GM20431 (cell line): ENCODE data around the gene KCNIP1.

Experiments used
- in situ Hi-C: fragments of 300-500 bp; cut with MseI, MboI; formaldehyde crosslinking; loops from one replicate; pipeline ENCODE4 v1.15.0; 2020; ENCODE audit warnings: low sequenced_read_pairs; ENCODE audit not compliant: unreplicated experiment

KCNIP1 gene

GRCh38 chr5:170662966-170663365 lies 159.1 kb downstream of the KCNIP1 start:
- in situ Hi-C loops: no loop called here

DNA sequence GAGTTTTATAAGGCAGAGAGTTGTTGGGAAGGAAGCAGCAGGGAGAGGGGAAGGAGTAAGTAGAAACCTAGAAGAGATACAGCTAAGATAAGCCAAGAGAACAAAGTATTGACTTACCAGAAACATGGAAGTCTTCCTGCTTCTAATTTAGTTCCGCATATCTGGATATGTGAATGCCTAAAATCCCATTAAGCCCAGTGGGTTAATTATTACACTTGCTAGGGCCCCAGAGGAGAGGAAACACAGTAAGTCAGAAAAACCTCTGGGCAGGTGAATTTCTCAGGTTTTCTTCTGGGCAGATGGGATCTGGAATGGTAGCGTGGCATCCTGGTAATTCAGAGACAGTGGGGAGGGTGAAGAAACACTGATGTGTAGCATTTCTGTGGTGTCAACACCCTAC lies 175.0 kb downstream of the KCNIP1 start:
- in situ Hi-C loops: no loop called here

DNA sequence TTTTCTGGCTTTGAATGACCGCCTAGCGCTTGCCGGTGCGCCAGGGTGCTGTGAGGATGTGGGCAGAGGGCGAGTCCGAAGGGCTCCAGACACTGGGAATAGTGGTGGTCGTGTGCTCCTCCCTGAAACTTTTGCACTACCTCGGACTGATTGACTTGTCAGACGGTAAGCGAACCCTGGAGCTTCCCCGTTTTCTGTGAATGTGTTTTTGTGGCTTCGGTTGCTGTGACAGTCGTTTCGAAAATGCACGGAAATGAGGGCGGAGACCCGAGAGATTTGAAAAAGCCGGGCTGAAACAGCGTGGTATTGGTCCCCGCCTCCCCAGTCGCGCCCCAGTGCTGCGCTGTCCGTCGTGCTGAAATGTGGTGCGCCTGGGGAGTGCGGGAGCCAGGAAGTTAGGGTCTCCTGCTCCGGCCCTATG lies 177.2 kb downstream of the KCNIP1 start:
- in situ Hi-C loops: no loop called here

DNA sequence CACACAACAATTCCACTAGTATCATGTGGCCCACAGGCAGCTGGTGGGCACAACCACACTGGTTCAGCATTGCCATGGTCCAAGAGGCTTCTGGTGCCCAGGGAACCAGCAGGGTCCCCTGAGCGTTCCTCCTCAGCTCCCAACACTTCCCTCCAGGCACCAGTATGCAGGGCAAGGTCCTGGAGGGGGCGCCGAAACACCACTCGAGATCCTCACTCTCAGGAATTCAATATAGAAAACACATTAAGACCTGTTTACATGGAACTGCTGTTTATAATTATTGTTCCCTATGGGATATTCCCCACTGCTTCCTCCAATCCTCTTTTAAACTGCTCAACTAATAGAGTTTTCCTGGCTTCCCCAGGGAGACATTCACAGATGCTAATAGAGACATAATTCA lies 187.8 kb downstream of the KCNIP1 start:
- in situ Hi-C loops: no loop called here

DNA sequence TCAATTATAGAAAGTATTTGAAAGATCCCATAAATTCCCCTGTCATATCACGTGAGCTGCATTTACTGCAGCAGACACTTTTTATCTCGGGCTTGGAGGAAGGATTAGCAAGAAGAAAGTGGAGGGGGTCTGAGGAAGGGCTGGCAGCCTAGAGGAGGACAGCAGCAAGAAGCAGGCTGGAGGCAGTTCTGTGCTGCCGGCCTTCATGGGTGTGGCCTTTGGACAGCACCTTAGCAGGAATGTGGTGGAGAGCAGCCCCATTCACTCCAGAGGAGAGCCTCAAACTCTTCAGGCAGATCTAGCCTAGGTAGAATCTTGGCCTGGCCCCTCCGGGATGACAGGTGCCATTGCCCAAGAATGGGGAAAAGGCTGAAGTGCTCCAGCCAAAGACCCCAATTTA lies 189.9 kb downstream of the KCNIP1 start:
- in situ Hi-C loops: no loop called here

DNA sequence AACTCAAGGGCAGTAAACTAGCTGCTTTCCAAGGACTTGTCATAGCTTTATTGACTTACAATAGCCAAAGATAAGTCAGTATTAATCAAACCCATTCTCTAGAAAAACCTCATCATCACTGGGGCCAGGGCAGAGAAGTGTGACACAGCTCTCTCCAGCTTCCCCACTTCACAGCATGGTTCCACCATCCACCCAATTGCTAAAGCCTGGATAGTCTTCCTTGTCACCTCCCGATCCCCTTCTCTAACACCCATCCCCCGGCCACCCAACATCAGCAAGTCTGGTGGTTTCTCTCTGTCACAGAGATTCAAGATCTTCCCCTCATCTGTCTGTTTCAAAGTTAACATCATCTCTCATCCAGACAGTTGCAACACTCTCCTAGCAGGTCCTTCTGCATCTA lies 191.1 kb downstream of the KCNIP1 start:
- in situ Hi-C loops: no loop called here

GRCh38 chr5:170697031-170697430 lies 193.2 kb downstream of the KCNIP1 start:
- in situ Hi-C loops: no loop called here

GRCh38 chr5:170700503-170700902 lies 196.7 kb downstream of the KCNIP1 start:
- in situ Hi-C loops: no loop called here

DNA sequence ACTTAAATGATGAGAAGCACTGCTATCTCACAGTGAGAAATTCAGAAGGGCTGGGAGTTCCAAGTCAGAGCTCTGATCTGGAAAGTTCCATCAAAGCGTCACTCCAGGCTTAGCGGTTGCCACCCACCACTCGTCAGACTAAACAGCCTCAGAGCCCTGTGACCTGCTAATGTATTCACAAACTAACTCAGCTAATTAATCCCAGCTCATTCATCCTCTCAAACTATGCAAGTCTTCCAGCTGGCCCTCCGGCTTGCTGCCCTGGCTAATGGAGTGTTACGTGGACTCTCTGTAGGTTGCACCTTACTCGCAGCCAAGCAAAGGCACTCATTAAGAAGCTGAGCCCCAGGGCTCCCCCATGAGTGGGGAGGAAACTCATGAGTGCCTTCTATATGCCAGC lies 197.5 kb downstream of the KCNIP1 start:
- in situ Hi-C loops: no loop called here

DNA sequence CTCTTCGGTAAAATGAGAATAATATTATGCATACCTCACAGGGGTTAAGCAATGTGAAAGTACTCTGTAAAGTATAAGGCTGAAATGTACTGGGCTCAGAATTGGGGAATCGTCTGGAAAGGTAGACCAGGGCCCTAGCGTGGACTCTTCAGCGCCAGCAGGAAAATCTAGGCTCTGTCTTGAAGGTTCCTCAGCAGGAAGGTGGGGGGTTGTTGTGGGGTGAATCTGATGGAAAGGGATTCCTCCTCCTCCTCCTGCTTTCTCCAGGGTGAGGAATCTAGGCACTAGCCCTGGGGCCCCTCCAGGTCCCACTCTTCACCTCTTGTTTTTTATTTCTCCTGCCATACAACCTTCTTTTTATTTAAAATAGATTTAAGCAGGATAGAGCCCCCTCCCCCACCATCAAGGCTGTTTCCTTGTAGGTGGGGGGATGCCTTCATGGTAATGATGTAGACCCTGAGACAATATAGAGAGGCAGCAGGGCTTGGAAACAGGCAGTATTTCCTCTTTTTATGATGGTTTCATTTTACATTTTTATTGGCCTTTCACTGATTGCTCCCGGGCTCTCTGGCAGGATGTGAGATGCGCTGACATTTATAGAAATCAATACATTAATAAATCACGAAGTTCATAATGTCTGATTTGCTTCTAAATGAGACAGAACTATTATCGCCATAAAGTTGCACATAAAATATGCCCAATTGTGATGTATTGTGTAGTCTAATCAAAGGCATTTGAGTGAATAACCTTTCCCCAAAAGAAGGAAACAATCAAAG lies 200.8 kb downstream of the KCNIP1 start:
- in situ Hi-C loops: no loop called here

DNA sequence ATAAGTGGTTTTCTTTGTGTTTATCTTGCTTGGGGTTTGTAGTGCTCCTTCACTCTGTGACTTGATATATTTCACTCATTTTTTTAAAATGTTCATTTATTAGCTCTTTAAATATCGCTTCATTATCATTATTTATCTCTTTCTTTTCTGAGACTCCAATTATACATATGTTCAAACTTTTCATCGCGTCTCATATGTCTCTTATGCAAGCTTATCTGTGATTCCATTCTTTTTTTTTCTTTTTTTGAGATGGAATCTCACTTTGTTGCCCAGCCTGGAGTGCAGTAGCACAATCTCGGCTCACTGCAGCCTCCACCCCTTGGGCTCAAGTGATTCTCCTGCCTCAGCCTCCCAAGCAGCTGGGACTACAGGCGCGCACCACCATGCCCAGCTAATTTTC lies 205.8 kb downstream of the KCNIP1 start:
- in situ Hi-C loops: no loop called here

GRCh38 chr5:170711300-170711699 lies 207.5 kb downstream of the KCNIP1 start:
- in situ Hi-C loops: no loop called here

DNA sequence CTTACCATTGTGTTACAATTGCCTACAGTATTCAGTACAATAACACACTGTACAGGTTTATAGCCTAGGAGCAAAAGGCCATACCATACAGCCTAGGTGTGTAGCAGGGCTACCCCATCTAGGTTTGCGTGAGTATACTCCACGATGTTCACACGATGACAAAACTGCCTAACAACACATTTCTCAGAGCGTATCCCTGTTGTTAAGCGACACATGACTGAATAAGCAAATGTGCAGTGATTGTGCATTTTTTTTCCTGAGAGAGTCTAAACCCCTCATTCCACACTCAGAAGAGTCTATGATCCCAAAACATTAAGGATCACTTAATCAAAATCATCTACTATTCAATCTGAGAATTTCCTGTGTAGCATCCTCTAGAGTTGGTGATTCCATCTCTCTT lies 211.3 kb downstream of the KCNIP1 start:
- in situ Hi-C loops: no loop called here

DNA sequence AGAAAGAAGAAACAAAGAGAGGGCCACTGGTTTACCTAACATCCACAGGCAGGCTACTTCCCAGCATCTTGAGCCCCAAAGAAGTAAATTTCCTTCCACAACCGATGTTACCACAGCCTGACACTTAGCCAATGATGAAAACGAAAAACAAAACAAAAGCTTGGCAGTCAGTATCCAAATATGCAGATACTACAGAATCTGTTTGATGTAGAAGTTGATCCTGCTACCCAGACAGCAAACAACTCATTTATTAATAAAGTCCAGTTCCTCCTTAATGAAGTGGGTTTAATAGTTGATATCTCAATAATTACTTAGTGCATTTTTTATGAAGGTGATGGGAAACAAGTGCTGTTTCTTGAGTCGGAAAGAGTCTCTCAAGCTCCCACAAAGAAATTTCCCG lies 212.6 kb downstream of the KCNIP1 start:
- in situ Hi-C loops: no loop called here

GRCh38 chr5:170719551-170719950 lies 215.7 kb downstream of the KCNIP1 start:
- in situ Hi-C loops: no loop called here

DNA sequence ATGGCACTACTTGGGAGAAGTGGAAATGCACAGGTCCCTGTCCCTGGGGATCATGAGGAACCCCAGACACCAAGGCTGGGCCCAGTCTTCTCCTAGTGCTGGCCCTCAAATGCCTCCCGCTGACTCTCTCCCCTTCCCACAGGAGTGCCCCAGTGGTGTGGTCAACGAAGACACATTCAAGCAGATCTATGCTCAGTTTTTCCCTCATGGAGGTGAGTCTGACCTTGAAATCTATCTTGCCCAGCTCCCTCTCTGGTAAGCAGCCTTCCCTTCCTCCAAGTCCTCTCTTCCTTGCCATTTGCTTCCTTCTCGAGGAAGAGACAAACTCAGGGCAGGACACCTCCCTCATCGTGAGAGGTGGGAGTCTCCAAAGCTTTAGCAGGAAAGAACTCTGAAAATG lies 216.4 kb downstream of the KCNIP1 start:
- in situ Hi-C loops: no loop called here

GRCh38 chr5:170720984-170721383 lies 217.2 kb downstream of the KCNIP1 start:
- in situ Hi-C loops: no loop called here

- in situ Hi-C loops: no loop called here
Observed at GRCh38 chr5:170721681-170722080, 217.9 kb downstream of the KCNIP1 start.

DNA sequence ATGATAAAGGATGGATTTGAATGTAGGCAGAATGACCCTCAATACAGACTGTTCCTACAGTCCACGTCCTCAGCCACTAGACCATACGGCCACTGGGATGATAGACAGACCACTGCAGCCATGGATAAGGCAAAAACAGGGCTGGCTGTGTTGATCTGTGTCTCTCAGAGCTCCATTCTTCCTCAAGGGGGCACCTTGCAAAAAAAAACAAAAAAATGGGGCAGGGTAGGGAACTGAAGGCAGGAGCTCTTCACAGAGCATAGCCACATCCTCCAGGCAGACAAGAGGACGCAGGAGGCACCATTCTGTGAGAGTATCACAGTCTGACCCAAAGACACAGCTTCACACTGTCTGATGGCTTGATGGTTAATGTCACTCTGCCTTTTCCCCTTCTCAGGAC lies 218.5 kb downstream of the KCNIP1 start:
- in situ Hi-C loops: no loop called here

GRCh38 chr5:170731052-170731451 lies 227.2 kb downstream of the KCNIP1 start:
- in situ Hi-C loops: no loop called here

DNA sequence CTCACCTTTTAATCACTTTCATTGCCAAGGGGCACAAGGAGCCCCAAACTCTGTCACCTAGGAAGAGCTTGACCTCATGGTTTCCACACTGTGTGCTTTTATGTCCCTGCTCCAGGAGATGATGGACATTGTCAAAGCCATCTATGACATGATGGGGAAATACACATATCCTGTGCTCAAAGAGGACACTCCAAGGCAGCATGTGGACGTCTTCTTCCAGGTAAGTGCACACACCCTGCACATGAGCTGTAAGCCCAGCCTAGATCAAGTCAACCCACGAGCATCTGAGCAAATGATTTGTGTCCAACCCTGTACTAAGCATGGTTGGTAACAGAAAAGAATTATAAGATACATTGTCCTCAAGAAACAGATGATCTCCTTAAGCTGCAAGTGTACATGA lies 228.9 kb downstream of the KCNIP1 start:
- in situ Hi-C loops: no loop called here

- in situ Hi-C loops: no loop called here
Observed at GRCh38 chr5:170736966-170737365, 233.1 kb downstream of the KCNIP1 start.
